Stimulated activated CD4-positive, alpha-beta T cell treated with anti-CD3 and anti-CD28 coated beads, Interleukin-12 subunit alpha, Interleukin-12 subunit beta, amount 100 ng/mL, for 4 hours (primary cell): Measurements from ENCODE around the gene PPP2R5C.

Experiments used
- DNase-seq: peaks from one replicate; pipeline ENCODE4 v3.0.0-alpha.2; 2020

The PPP2R5C gene

DNA sequence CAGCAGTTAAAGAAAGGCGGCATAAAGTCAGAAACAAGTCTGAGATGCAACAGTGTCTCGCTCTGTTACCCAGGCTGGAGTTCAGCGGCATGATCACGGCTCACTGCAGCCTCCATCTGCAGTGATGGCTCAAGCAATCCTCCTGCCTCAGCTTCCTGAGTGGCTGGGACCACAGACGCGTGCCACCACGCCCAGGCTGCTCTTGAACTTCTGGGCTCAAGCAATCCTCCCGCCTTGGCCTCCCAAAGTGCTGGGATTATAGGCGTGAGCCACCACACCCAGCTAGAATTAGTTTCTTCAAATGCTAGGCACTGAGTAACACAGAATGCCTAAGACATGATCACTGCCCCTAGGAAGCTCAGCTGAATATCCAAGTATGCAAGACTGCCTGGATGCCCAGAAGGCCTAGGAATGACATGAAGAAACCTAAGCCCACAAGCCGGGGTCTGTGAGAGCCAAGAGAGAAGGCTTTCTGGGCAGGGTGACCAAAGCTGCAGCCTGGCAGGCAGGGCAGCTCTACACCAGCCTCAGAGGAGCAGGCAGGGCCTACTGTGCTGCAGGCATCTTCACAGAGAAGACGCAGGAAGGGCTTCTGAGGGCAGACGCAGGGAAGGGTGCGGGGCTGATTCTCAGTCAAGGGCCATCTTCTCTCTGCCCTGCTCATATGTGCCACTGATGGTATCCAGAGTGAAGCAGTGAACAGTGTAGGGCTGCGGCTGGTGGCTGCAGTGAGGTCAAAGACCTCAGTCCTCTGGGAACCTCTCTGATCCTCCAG lies 4.3 kb upstream of the PPP2R5C start:
- no peak for DNase-seq

- DNase-seq: no peak
These were observed 3.7 kb upstream of the PPP2R5C start for GRCh38 chr14:101757839-101758211.

DNA sequence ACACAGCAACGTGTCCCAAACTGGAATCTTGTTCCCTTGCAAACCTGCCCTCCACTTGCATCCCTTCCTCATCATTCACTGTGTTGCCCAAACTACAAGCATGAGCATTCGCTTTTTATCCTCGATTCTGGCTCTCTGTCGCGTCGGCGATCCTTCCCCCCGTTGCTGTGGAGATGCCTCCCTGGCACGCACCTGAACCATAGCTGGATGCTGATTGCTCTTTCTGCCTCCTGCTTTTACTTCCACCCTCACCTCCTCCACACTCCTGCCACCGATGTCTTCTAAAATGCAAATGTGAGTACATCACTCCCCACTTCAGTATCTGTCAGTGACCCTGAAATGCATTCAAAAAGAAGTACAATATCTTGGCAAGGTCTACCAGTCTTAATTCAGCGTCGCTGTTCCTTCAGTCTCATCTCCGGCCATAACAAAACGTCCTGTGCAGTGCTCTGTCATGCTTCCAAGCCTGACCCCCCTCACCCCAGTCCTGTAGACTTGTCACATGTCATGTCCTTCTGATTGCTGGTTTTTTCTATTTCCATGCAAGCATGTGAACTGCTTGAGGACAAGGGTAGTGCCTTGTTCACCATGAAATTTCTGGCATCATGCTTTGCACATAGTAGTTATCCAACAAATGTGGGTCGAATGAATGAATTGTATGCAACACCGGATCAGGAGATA lies 2.5 kb upstream of the PPP2R5C start:
- DNase-seq: no peak

DNA sequence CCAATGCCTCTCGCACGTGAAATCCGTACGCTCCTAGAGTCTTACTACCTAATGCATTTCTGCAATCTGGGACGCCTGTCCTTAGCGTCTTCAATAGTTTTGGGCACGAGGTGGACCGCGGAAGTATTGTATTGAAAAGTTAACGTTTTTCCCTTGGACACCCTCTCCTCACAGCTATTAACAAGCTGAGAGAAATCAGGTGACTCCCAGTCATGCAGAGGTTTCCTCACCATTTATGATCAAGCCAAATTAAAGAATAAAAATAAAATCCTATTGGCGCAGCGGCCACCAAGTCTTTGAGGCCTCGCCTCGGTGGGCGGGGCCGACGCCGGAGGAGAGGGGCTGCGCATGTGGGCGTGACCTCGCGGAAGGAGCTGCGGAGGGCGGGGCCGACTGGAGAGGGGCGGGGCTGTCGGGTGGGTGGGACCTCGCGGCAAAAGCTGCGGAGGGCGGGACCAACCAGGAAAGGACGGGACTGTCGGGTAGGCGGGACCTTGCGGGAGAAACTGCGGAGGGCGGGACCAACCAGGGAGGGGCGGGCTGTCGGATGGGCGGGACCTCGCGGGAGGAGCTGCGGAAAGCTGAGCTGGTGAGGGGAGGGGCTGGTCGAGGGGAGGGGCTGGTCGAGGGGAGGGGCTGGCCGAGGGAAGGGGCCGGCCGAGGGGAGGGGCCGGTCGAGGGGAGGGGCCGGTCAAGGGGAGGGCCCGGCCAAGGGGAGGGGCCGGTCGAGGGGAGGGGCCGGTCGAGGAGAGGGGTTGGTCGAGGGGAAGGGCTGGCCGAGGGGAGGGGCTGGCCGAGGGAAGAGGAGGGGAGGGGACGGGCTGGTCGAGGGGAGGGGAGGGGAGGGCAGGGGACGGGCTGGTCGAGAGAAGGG lies 1.1 kb upstream of the PPP2R5C start:
- DNase-seq: peak; percentile 95

DNA sequence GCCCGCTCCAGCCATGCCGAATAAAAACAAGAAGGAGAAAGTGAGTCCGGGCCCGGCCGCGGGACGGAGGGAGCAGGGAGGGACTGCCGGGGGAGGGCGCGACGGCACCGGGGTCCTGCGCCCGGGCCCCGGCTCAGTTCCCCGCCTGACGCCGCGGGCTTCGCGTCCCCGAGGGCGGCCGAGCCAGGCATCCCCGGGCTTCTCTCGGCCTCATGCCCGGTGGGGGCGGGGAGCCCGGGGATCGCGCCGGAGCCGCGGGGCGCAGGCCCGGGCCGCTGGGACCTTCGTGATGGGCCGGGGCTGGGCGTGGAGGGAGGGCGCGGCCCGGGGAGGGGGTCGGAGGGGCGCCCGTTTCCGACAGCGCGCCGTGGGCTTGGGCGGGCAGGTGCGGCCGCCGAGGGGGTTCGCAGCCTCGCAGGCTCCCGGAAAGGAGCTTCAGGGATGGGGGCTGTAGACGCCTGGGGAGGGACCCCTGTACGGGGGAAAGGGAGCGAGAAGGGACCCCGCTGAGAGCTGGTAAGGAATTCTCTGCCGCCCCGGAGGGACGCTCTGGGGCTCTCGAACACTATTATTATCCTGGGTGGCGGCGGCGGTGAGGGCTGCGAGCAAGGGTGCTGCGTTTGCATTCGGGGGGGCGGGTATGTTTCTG lies 496 bp downstream of the PPP2R5C start:
- DNase-seq: peak; percentile 47

DNA sequence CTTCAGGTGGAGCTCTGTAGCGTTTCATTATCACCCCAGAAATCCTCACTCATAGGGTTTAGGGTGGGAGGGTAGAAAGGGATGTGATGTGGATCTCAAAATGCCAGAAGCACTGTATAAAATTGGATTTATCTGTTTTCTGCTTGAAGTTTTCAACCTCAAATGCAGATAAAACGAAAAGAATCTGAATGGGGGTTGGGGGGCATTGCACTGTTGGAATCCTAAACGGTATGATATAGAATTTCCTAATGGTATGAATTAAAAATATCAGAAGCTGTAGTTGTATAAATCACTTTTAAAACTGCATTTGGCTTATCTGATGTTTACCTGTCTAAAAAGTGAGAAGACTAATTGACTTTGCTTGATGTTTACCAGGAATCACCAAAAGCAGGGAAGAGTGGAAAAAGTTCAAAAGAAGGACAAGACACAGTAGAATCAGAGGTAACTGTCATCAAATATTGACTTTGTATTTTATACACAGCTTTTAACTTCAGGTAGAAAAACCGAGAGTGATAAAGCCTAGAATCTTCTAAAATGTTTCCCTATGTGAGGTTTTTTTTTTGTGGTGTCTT lies 1.1 kb downstream of the PPP2R5C start:
- no peak for DNase-seq

GRCh38 chr14:101763941-101764709 lies 2.6 kb downstream of the PPP2R5C start:
- DNase-seq: no peak

GRCh38 chr14:101767618-101768362 lies 6.3 kb downstream of the PPP2R5C start:
- DNase-seq: no peak

- no peak for DNase-seq
These were observed 8.7 kb downstream of the PPP2R5C start for GRCh38 chr14:101770183-101770582.

DNA sequence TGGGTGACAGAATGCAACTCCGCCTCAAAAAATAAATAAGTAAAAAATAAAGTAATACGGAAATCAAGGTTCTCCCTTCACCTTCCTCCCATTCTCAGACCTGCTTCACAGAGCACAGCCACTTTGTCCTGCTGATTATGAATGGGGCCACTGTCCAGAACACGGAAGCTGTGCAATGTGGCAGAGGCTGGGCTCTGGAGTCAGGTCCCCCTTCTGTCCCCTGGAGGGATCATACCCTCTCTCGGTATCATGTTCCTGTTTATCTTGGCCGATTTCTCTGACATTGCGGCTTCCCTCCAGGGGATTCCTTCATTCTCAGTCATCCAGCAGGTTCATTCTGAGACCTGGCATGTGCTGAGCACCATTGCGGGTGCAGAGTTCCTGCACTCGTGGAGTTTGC lies 11.3 kb downstream of the PPP2R5C start:
- no peak for DNase-seq

GRCh38 chr14:101773378-101773777 lies 11.9 kb downstream of the PPP2R5C start:
- DNase-seq: no peak

DNA sequence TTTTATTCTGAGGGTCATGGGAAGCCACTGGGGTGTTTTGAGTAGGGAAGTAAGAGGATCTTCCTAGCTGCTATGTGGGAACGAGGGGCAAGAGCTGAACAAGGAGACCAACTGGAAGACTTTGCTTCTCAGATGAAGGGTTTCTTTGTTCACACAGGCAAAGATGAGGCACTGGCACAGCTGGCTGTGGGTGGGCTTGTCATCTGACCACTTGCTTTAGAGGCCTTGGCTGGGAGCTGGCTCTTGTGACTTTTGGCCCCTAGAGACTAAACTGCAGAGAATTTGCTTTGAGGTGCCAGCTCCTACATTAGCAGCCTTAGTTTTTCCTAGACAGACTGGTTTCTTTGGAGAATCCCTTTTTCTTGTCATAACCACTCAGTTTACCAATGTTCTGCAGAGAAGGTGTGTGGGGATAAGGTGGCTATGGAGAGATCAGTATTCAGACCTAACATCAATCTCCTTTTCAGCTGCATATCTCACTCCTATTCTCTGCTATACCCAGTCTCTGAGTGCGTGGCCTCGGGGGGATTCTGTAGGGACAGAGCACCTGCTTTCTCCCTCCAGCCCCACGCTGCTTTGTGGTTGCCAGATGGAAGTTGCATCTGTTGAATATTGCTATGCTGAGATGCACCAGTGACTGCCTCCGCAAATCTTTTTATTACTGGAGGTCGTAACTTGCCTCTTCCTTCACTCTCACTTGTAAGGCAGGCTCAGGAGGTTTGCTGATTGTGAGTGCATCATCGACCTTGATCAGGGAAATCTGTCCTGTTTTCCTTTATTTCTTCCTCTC lies 12.7 kb downstream of the PPP2R5C start:
- no peak for DNase-seq

DNA sequence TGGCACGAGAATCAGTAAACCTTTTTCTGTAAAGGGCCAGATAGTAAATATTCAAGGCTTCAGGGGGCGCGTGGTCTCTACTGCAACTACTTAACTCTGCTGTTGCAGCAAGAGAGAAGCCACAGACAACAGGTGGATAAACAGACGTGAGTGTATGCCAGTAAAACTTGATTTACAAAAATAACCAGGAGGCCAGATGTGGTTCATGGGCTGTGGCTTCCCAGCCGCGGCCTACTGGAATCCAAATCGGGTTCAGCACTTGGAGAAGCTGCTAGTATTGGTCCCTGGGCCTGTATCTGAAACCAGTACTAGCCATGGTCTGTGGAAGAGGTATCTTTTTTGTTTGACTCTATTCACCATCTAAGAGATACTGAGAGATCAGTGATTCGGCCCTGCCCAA lies 13.3 kb downstream of the PPP2R5C start:
- DNase-seq: no peak

GRCh38 chr14:101775826-101776225 lies 14.3 kb downstream of the PPP2R5C start:
- DNase-seq: no peak

DNA sequence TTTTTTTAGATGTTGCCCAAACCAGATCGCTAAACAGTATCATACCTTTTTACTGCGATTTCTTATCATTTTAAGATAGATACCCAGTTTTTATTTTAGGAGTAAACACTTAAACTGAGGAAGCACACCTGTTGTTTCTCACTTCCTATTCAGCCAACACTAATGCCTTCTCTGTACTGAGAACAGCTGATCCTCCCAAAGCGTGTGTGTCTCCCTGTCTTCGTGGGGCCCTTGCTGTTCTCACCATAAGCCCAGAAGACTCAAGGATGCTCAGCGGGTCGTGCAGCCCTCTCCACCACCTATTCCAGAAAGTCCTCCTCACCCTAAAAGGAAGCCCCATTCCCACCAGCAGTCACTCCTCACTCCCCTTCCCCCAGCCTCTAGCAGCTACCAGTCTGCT lies 14.8 kb downstream of the PPP2R5C start:
- no peak for DNase-seq

GRCh38 chr14:101780390-101780789 lies 18.9 kb downstream of the PPP2R5C start:
- DNase-seq: no peak

- peak; percentile 12 for DNase-seq
These were observed 19.4 kb downstream of the PPP2R5C start for GRCh38 chr14:101780887-101781239.

GRCh38 chr14:101781240-101782061 lies 19.9 kb downstream of the PPP2R5C start:
- DNase-seq: peak; percentile 38

DNA sequence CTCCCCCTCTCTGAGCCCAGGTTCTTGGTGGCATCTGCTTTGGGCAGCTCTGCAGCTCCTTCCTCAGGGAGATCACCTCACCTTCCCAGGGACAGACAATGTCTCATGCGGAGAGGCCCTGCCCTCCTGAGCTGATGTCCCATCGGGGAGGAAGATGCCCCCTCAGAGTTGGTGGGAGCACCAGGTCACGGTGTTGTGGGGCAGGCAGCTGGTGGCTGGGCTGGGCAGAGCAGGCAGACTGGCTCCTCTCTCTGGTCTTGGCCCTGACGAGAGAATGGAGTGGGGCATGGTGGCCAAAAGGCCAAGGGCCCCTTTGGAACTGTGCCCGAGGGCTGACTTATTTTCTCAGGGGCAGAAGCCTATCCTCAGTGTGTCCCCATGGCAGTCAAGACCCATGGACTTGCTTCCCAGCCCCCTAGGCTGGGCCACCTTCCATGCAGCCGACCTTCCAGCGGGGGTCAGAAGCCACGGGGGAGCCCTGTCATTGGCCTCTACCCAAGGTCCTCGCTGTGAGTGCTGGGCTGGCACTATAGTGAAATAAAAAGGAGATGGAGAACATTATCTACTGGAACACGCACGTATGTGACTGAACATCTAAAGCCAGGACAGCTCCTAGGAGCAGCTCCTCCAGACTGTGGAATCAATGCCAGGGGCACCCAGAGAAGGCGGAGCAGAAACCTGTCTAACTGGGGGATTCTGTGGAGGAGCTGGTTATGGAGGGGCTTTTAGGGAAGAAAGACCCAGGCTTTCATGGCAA lies 21.9 kb downstream of the PPP2R5C start:
- no peak for DNase-seq
